ENCODE results near the gene PDGFA. TPM values are rescaled to one million over a fixed set of nuclear protein-coding genes. Genes with fewer than 3 reads are reported as not detected.

The PDGFA gene
- total RNA-seq, 4 donors from 2014 or later, result 3.6 to 6.6 (median 4.9) TPM

GRCh38 chr7:528451-528850, 8.8 kb upstream of the PDGFA start:
- TF ChIP-seq CTCF (IDR thresholded peaks at IDR 0.05; ENCODE audit: low read depth), result no peak

GRCh38 chr7:527723-528122, 8.1 kb upstream of the PDGFA start:
- no peak for TF ChIP-seq CTCF (IDR thresholded peaks at IDR 0.05; ENCODE audit: low read depth)

- TF ChIP-seq CTCF (IDR thresholded peaks at IDR 0.05; ENCODE audit: low read depth), result no peak
Observed at GRCh38 chr7:526460-527034, 6.9 kb upstream of the PDGFA start.

GRCh38 chr7:525740-526139, 6.1 kb upstream of the PDGFA start:
- TF ChIP-seq CTCF (IDR thresholded peaks at IDR 0.05; ENCODE audit: low read depth), result no peak

GRCh38 chr7:524800-525199, 5.2 kb upstream of the PDGFA start:
- TF ChIP-seq CTCF (IDR thresholded peaks at IDR 0.05; ENCODE audit: low read depth), result no peak

- TF ChIP-seq CTCF (IDR thresholded peaks at IDR 0.05; ENCODE audit: low read depth), result no peak
Observed at GRCh38 chr7:523347-524336, 4.0 kb upstream of the PDGFA start.

- no peak for TF ChIP-seq CTCF (IDR thresholded peaks at IDR 0.05; ENCODE audit: low read depth)
Observed at GRCh38 chr7:522951-523314, 3.3 kb upstream of the PDGFA start.

Measured in subcutaneous adipose tissue (tissue), 4 donors.